PC-3 (cell line): ENCODE results near the gene MAPK1. TPM values are rescaled to one million over a fixed set of nuclear protein-coding genes. Genes with fewer than 3 reads are reported as not detected.

Source experiments
- ATAC-seq: fragments of 200-7000 bp; cut with Tn5 transposase; 2 replicates; pipeline ENCODE4 v1.9.1; 2020; ENCODE audit warnings: mild to moderate bottlenecking, moderate library complexity
- BruUV-seq: library from RNA; stranded (reverse); fragments of 400-500 nt; replicated peaks from 2 replicates; lab custom pipeline; 2021; lab: Mats Ljungman, UMichigan
- CTCF ChIA-PET: fragments of 300-600 bp; sonication (Branson Sonifier 250); formaldehyde crosslinking; loops from one replicate; lab custom pipeline; 2022; ENCODE audit warnings: antibody characterized with exemption; lab: Charles Lee
- POLR2A ChIA-PET: fragments of 300-600 bp; sonication (Branson Sonifier 250); formaldehyde crosslinking; loops from one replicate; lab custom pipeline; 2022; ENCODE audit warnings: antibody characterized with exemption; ENCODE audit not compliant: unreplicated experiment; lab: Charles Lee
- DNase-seq: peaks from one replicate; pipeline ENCODE4 v3.0.0-alpha.2; 2015
- H2AFZ ChIP-seq: fragments of 300-600 bp; sonication (generic); 2 replicates; pipeline ENCODE4 v1.6.0; 2016; ENCODE audit warnings: antibody characterized with exemption, low read length
- H3F3A ChIP-seq: fragments of 300-600 bp; sonication (generic); one replicate; pipeline ENCODE4 v1.6.0; 2017; ENCODE audit warnings: antibody characterized with exemption, low read length, control low read depth, mild to moderate bottlenecking; ENCODE audit not compliant: unreplicated experiment
- H3K27ac ChIP-seq: fragments of 300-600 bp; sonication (generic); 2 replicates; pipeline ENCODE4 v1.5.1; 2016; ENCODE audit warnings: mild to moderate bottlenecking, low read length
- H3K27me3 ChIP-seq: fragments of 300-600 bp; sonication (generic); 2 replicates; pipeline ENCODE4 v1.6.1; 2016; ENCODE audit warnings: low read length, mixed read lengths
- H3K36me3 ChIP-seq: fragments of 300-600 bp; sonication (generic); 2 replicates; pipeline ENCODE4 v1.6.1; 2016; ENCODE audit warnings: low read depth, mixed run types, low read length, mixed read lengths
- H3K4me1 ChIP-seq: fragments of 300-600 bp; sonication (generic); 2 replicates; pipeline ENCODE4 v1.5.1; 2016; ENCODE audit warnings: low read length; ENCODE audit not compliant: insufficient read depth
- H3K4me2 ChIP-seq: fragments of 300-600 bp; sonication (generic); 2 replicates; pipeline ENCODE4 v1.6.0; 2016; ENCODE audit warnings: low read length
- H3K4me3 ChIP-seq: fragments of 300-600 bp; sonication (generic); 2 replicates; pipeline ENCODE4 v1.5.1; 2016; ENCODE audit warnings: mild to moderate bottlenecking, low read length, mixed read lengths
- H3K79me2 ChIP-seq: fragments of 300-600 bp; sonication (generic); 2 replicates; pipeline ENCODE4 v1.6.1; 2017; ENCODE audit warnings: low read length, mixed read lengths
- H3K9ac ChIP-seq: fragments of 300-600 bp; sonication (generic); 2 replicates; pipeline ENCODE4 v1.6.0; 2016; ENCODE audit warnings: mild to moderate bottlenecking, low read length
- H3K9me2 ChIP-seq: fragments of 300-600 bp; sonication (generic); replicated peaks from 2 replicates; pipeline ENCODE4 v1.6.1; 2016; ENCODE audit warnings: mixed run types, low read length, mixed read lengths
- H3K9me3 ChIP-seq: fragments of 300-600 bp; sonication (generic); 2 replicates; pipeline ENCODE4 v1.6.1; 2016; ENCODE audit warnings: low read length, mixed read lengths
- H4K20me1 ChIP-seq: fragments of 300-600 bp; sonication (generic); 2 replicates; pipeline ENCODE4 v1.6.1; 2016; ENCODE audit warnings: low read length, mixed read lengths
- EZH2 ChIP-seq: fragments of 300-600 bp; sonication (generic); IDR thresholded peaks from one replicate; pipeline ENCODE4 v1.6.1; 2017; ENCODE audit warnings: antibody characterized with exemption, mild to moderate bottlenecking, low read length; ENCODE audit not compliant: unreplicated experiment
- EZH2phosphoT487 ChIP-seq: fragments of 300-600 bp; sonication (generic); IDR thresholded peaks from 2 replicates; pipeline ENCODE4 v1.6.1; 2018; ENCODE audit warnings: mild to moderate bottlenecking, antibody characterized with exemption, low read length, borderline replicate concordance
- intact Hi-C: fragments of 100-400 bp; cut with micrococcal nuclease; formaldehyde crosslinking; loops from 2 replicates; pipeline ENCODE4 v1.9.0; 2023
- total RNA-seq: library from RNA; depleted of rRNA; stranded (reverse); fragments of >200 nt; gene quantifications from 2 replicates; pipeline ENCODE4 v1.2.3, GENCODE V29; 2014
- TF ChIP-seq, protein P1 (sequence below): fragments of 300-600 bp; sonication (generic); conservative IDR thresholded peaks from 2 replicates; pipeline ENCODE4 v1.5.1; 2017; ENCODE audit warnings: antibody characterized with exemption, low read depth, mild to moderate bottlenecking, low read length

The MAPK1 gene
- total RNA-seq, 1 experiment from 2014 or later: 25.1 TPM

DNA sequence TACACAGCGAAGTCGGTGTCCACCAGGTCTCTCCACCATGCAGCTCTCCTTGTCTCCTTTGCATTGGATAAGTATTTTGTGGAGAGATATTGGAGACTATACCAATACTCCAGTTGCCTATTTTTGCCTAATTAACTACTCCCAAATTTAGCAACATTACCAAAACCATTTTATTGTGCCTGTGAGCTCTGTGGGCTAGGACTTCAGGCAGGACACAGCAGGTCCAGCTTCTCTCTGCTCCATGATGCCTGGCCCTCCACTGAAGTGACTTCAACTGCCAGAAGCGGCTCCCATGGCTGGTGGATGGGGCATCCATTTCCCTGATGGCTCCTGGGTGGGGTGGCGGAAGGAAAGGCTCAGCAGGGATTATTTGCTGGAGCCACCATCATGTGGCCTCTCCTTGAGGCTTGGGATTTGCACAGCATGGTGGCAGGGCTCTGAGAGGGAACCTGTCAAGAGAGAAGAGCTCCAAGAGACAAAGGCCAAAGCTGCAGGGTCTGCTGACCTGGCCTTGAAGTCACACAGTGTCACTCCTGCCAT, 36.9 kb upstream of the MAPK1 start:
- H3K4me3 ChIP-seq: no peak overlapping the region
- TF ChIP-seq EZH2 (no peak), EZH2phosphoT487 (no peak)
- TF ChIP-seq, protein P1, sequence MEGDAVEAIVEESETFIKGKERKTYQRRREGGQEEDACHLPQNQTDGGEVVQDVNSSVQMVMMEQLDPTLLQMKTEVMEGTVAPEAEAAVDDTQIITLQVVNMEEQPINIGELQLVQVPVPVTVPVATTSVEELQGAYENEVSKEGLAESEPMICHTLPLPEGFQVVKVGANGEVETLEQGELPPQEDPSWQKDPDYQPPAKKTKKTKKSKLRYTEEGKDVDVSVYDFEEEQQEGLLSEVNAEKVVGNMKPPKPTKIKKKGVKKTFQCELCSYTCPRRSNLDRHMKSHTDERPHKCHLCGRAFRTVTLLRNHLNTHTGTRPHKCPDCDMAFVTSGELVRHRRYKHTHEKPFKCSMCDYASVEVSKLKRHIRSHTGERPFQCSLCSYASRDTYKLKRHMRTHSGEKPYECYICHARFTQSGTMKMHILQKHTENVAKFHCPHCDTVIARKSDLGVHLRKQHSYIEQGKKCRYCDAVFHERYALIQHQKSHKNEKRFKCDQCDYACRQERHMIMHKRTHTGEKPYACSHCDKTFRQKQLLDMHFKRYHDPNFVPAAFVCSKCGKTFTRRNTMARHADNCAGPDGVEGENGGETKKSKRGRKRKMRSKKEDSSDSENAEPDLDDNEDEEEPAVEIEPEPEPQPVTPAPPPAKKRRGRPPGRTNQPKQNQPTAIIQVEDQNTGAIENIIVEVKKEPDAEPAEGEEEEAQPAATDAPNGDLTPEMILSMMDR: no peak
- H4K20me1 ChIP-seq: no peaks in the 10 kb centered on the region
- H3K79me2 ChIP-seq: no peaks in the 10 kb centered on the region
- no peaks in the 10 kb centered on the region for H3K9me2 ChIP-seq
- H3K4me2 ChIP-seq: no peak overlapping the region
- no peaks in the 10 kb centered on the region for H3K27me3 ChIP-seq
- H3K9ac ChIP-seq: no peak overlapping the region
- intact Hi-C loops: no loop called here
- H3K4me1 ChIP-seq: no peaks in the 10 kb centered on the region
- no peaks in the 10 kb centered on the region for H3F3A ChIP-seq
- ChIA-PET POLR2A (no interaction called here), CTCF (no interaction called here)
- H3K9me3 ChIP-seq: no peaks in the 10 kb centered on the region
- no peak overlapping the region for H2AFZ ChIP-seq
- DNase-seq (no peak), ATAC-seq (no peak)
- no peaks in the 10 kb centered on the region for H3K36me3 ChIP-seq
- no peak overlapping the region for H3K27ac ChIP-seq
- BruUV-seq: no TSS peak

DNA sequence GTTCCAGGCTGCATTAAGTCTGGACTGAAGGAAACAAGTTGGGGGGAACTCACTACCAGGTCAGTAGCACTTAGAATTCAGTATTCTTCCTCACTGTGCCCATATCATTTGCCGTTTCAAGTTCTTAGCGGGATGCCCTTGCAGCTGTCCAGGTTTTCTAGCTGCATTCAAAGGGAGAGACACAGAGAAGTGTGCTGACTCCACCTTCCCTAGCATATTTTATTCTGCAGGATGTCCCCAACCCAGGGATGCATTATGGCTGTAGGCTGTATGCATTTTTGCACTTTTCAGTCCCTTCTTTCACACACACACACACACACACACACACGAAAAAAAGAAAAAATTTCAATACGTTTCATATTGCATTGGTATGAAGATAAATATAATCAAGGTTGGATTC, 35.8 kb upstream of the MAPK1 start:
- intact Hi-C loops: no loop called here
- no peak overlapping the region for H3K9ac ChIP-seq
- ChIA-PET POLR2A (interaction anchor here (0.6 kb wide), 1 partner anchor 14 kb away, joined by 5 read pairs; no protein-coding TSS in a partner anchor), CTCF (no interaction called here)
- no peak overlapping the region for H3K4me3 ChIP-seq
- no peaks in the 10 kb centered on the region for H4K20me1 ChIP-seq
- H3K36me3 ChIP-seq: no peaks in the 10 kb centered on the region
- TF ChIP-seq EZH2 (no peak), EZH2phosphoT487 (no peak)
- TF ChIP-seq, protein P1: no peak
- H3K4me1 ChIP-seq: no peaks in the 10 kb centered on the region
- ATAC-seq: no peak
- H3K4me2 ChIP-seq: no peak overlapping the region
- DNase-seq: no peak
- no peaks in the 10 kb centered on the region for H3K9me2 ChIP-seq
- no peaks in the 10 kb centered on the region for H3K9me3 ChIP-seq
- no peak overlapping the region for H2AFZ ChIP-seq
- no peaks in the 10 kb centered on the region for H3K79me2 ChIP-seq
- no peaks in the 10 kb centered on the region for H3F3A ChIP-seq
- no TSS peak for BruUV-seq
- no peak overlapping the region for H3K27ac ChIP-seq
- no peaks in the 10 kb centered on the region for H3K27me3 ChIP-seq

DNA sequence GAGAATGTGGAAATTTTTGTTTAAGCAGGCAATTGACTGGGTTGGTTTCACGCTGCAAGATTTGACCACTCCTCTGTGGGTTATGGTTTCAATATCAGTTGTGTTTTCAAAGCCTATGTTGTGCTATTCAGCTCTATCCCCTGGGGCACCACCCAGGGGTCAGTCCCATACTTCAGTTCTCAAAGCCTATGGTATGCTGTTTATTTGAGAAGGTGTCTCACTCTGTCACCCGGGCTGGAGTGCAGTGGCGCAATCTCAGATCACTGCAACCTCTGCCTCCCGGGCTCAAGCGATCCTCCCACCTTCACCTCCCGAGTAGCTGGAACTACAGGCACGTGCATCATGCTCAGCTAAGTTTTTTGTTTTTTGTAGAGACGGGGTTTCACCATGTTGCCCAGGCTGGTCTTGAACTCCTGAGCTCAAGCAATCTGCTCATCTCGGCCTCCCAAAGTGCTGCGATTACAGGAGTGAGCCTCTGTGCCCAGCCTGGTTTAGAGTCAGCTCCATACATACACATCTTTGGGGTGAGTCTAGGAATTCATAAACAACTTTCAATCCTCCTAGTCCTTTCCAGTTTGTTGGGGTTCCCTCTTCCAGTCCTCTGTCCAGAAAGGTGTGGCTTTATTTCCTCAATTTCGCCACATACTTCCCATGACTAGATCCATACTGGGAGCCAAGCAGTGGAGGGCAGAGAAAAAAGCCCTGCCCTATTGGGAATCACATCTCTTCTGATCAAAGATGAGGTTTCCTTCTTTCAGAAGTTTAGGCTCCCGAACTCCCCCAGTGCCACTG, 35.0 kb upstream of the MAPK1 start:
- no peak overlapping the region for H3K4me2 ChIP-seq
- no peaks in the 10 kb centered on the region for H3K79me2 ChIP-seq
- CTCF ChIA-PET: no interaction called here
- intact Hi-C loops: no loop called here
- H4K20me1 ChIP-seq: no peaks in the 10 kb centered on the region
- no peaks in the 10 kb centered on the region for H3K4me1 ChIP-seq
- no peak overlapping the region for H3K27ac ChIP-seq
- H3K4me3 ChIP-seq: no peak overlapping the region
- BruUV-seq: no TSS peak
- TF ChIP-seq EZH2phosphoT487: no peak
- no peak for TF ChIP-seq EZH2
- TF ChIP-seq, protein P1: no peak
- ATAC-seq (no peak), DNase-seq (no peak)
- H3K9me3 ChIP-seq: no peaks in the 10 kb centered on the region
- POLR2A ChIA-PET: interaction anchor here (0.6 kb wide), 1 partner anchor 15 kb away, joined by 5 read pairs; no protein-coding TSS in a partner anchor
- H3K36me3 ChIP-seq: no peaks in the 10 kb centered on the region
- no peaks in the 10 kb centered on the region for H3K9me2 ChIP-seq
- no peaks in the 10 kb centered on the region for H3F3A ChIP-seq
- H2AFZ ChIP-seq: no peak overlapping the region
- no peaks in the 10 kb centered on the region for H3K27me3 ChIP-seq
- no peak overlapping the region for H3K9ac ChIP-seq
